ENCODE measurements around the gene LTBP2. TPM values are rescaled to one million over a fixed set of nuclear protein-coding genes. Genes with fewer than 3 reads are reported as not detected.

The LTBP2 gene
- total and polyA plus RNA-seq, 2 of the 8 experiments (the other 6 are each of a cell fraction or from before 2014, with no cell fraction given), result 0.48 to 0.89 TPM

- H4K20me1 ChIP-seq (replicated peaks in 1 of 2; ENCODE audit: control insufficient read depth in 1 of 2, insufficient read depth in 2 of 2, low read length in 2 of 2), result no peaks in the 10 kb centered on the region
- H3K23ac ChIP-seq (ENCODE audit: insufficient read length), result no peak overlapping the region
- no peaks in the 10 kb centered on the region for H3K23me2 ChIP-seq (ENCODE audit: low read depth, low read length)
- DNase-seq (ENCODE audit: low read depth in 1 of 2, low spot score in 2 of 2) (no peak), FAIRE-seq (no peak)
- H3K36me3 ChIP-seq (ENCODE audit: control insufficient read depth in 2 of 4, insufficient read depth in 4 of 4, low read length in 3 of 4), result no peaks in the 10 kb centered on the region
- H2BK5ac ChIP-seq (ENCODE audit: low read depth, low read length), result no peak overlapping the region
- H2BK12ac ChIP-seq (ENCODE audit: low read depth, low read length), result no peak overlapping the region
- TF ChIP-seq CBX8 (IDR thresholded peaks at IDR 0.05; ENCODE audit: borderline replicate concordance, low read depth, low read length), result no peak
- no peaks in the 10 kb centered on the region for H3K79me1 ChIP-seq (ENCODE audit: low read depth, low read length)
- ChIA-PET CTCF (ENCODE audit: partially characterized antibody) (interaction anchor here (0.8 to 8.5 kb wide), 6 partner anchors 10 to 221 kb away, joined by 3 to 82 read pairs (median 4); partner anchors contain the start of gene LTBP2), POLR2A (ENCODE audit: partially characterized antibody) (interaction anchor here (0.9 to 1.4 kb wide), 3 partner anchors 9 to 81 kb away, joined by 3 to 6 read pairs (median 3); no protein-coding TSS in a partner anchor)
- H3K79me2 ChIP-seq (ENCODE audit: control insufficient read depth in 1 of 2, insufficient read depth in 2 of 2, low read length in 2 of 2), result no peaks in the 10 kb centered on the region
- H3K27ac ChIP-seq (ENCODE audit: low read depth, low read length), result no peak overlapping the region
- H3K56ac ChIP-seq (replicated peaks; ENCODE audit: insufficient read length, low read depth, low read length), result no peak overlapping the region
- no peak overlapping the region for H2BK120ac ChIP-seq (replicated peaks; ENCODE audit: low read depth, low read length)
- no peak overlapping the region for H2AK5ac ChIP-seq (ENCODE audit: low read depth, low read length)
- H3K18ac ChIP-seq (ENCODE audit: extremely low read depth, low read length), result no peak overlapping the region
- no peak overlapping the region for H3K4me2 ChIP-seq (ENCODE audit: insufficient read depth in 1 of 2, low read depth in 2 of 2, low read length in 2 of 2)
- no peak overlapping the region for H2AFZ ChIP-seq (ENCODE audit: low read length)
- H3K14ac ChIP-seq (ENCODE audit: insufficient read length), result no peak overlapping the region
- H2BK20ac ChIP-seq (ENCODE audit: low read length), result no peak overlapping the region
- no peak overlapping the region for H4K8ac ChIP-seq (ENCODE audit: extremely low read depth, insufficient read depth, low read length)
- no peak overlapping the region for H3K9ac ChIP-seq (replicated peaks in 1 of 4; ENCODE audit: extremely low read depth in 1 of 4, low read depth in 3 of 4, low read length in 3 of 4)
- H3K4ac ChIP-seq (replicated peaks; ENCODE audit: insufficient read length, low read depth, low read length), result no peak overlapping the region
- peaks cover 0 to 8% (median 3%) of the 10 kb centered on the region in 4 experiments; a peak in 6 of 7 replicates for H3K4me1 ChIP-seq (replicated peaks in 1 of 4; ENCODE audit: control insufficient read depth in 3 of 4, insufficient read depth in 4 of 4, low read length in 3 of 4)
- H4K91ac ChIP-seq (replicated peaks; ENCODE audit: insufficient read length, low read length), result no peak overlapping the region
- no peak overlapping the region for H4K5ac ChIP-seq (ENCODE audit: insufficient read length, low read depth, low read length)
- no peaks in the 10 kb centered on the region for H3K9me3 ChIP-seq (ENCODE audit: insufficient read depth in 2 of 2, low read depth in 1 of 2, low read length in 1 of 2)
- no peak overlapping the region for H3K4me3 ChIP-seq (ENCODE audit: extremely low read depth in 1 of 4, insufficient read depth in 2 of 4, low read depth in 3 of 4, low read length in 4 of 4)
- H3K27me3 ChIP-seq (replicated peaks in 1 of 4; ENCODE audit: control insufficient read depth in 3 of 4, extremely low read depth in 1 of 4, insufficient read depth in 3 of 4, low read length in 3 of 4), result no peaks in the 10 kb centered on the region
- no peak overlapping the region for H2BK15ac ChIP-seq (ENCODE audit: low read length)
- 100% methylated on average over 1 of the region's 1 CpG; no CpG with 5 or more reads in 1 of the 2 experiments for WGBS, 2 experiments (ENCODE audit: extremely low coverage in 1 of 2, insufficient coverage in 1 of 2, insufficient read length in 1 of 2, insufficient replicate concordance in 2 of 2, low coverage in 1 of 2, low lambda C conversion rate in 2 of 2, missing lambda C conversion rate in 1 of 2)
Measured at GRCh38 chr14:74634481-74634880, 22.4 kb upstream of the LTBP2 start.

Measured in H1 (cell line).